WI38 (cell line): ENCODE data around the gene UBR1.
A peak's percentile ranks its signal among the peaks of the same experiment; 100 is the strongest.
"Not testable (repeated sequence)": the region's sequence is repeated elsewhere in the genome, so short reads cannot be mapped to it uniquely, and the experiment has no call there.

Experiments used
- H3K4me3 ChIP-seq: 2 replicates; pipeline ENCODE4 v1.5.1; 2011; ENCODE audit warnings: low read depth, mild to moderate bottlenecking, control low read depth, low read length
- TF ChIP-seq, protein P1 (sequence below): IDR thresholded peaks from 2 replicates; pipeline ENCODE4 v1.5.1; 2012; ENCODE audit warnings: low read depth, mild to moderate bottlenecking, control low read depth, low read length

Gene UBR1

DNA sequence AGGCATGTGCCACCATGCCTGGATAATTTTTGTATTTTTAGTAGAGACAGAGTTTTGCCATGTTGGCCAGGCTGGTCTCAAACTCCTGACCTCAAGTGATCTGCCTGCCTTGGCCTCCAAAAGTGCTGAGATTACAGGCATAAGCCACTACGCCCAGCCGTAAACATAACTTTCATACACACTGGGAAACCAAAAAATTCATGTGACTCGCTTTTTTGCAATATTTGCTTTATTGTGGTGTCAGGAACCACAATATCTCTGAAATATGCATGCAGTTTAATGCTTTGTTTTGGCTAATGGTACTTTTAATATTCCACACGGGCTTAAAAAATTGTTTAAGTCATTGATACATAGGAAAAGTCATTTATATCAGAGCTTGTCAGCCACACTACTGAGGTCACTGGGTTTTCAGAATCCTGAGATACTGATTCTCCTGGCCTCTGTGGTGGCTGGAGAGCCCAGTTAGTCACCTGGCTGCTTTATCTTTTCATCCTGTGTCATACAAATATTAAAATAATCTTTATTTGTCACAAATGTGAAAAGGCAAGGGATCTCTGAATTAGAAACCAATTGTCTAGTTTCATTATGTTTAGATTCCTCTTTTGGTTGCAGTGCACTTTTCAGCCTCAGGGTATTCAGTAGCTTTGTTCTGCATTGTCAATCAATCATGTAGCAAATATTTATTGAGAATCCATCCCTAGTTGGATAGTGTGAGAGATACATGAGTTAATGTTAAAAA lies 37.5 kb upstream of the UBR1 start:
- TF ChIP-seq, protein P1, sequence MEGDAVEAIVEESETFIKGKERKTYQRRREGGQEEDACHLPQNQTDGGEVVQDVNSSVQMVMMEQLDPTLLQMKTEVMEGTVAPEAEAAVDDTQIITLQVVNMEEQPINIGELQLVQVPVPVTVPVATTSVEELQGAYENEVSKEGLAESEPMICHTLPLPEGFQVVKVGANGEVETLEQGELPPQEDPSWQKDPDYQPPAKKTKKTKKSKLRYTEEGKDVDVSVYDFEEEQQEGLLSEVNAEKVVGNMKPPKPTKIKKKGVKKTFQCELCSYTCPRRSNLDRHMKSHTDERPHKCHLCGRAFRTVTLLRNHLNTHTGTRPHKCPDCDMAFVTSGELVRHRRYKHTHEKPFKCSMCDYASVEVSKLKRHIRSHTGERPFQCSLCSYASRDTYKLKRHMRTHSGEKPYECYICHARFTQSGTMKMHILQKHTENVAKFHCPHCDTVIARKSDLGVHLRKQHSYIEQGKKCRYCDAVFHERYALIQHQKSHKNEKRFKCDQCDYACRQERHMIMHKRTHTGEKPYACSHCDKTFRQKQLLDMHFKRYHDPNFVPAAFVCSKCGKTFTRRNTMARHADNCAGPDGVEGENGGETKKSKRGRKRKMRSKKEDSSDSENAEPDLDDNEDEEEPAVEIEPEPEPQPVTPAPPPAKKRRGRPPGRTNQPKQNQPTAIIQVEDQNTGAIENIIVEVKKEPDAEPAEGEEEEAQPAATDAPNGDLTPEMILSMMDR = no peak

GRCh38 chr15:43135351-43135750 lies 29.5 kb upstream of the UBR1 start:
- no peak overlapping the region for H3K4me3 ChIP-seq
- TF ChIP-seq, protein P1 = no peak

More for the DNA sequence above, 37.5 kb upstream of the UBR1 start:
- H3K4me3 ChIP-seq = no peak overlapping the region

- TF ChIP-seq, protein P1 = no peak
- H3K4me3 ChIP-seq = peak overlapping the region; percentile 76
Measured at GRCh38 chr15:43134157-43134635, 28.4 kb upstream of the UBR1 start.

- TF ChIP-seq, protein P1 = no peak
Measured at GRCh38 chr15:43133430-43134156, 27.8 kb upstream of the UBR1 start, which contains the start of gene TMEM62. TMEM62 (plus strand) TSS chr15:43133586; CDS start chr15:43133803, 217 bp downstream.

GRCh38 chr15:43132830-43133429 lies 27.1 kb upstream of the UBR1 start:
- peak overlapping the region; percentile 76 for H3K4me3 ChIP-seq
- TF ChIP-seq, protein P1 = no peak

More at GRCh38 chr15:43133430-43134156, 27.8 kb upstream of the UBR1 start, which contains the start of gene TMEM62:
- H3K4me3 ChIP-seq = peak within 1 kb of the TSS; percentile 76

- no peak overlapping the region for H3K4me3 ChIP-seq
- TF ChIP-seq, protein P1 = no peak
Measured at GRCh38 chr15:43128980-43129335, 23.1 kb upstream of the UBR1 start.

DNA sequence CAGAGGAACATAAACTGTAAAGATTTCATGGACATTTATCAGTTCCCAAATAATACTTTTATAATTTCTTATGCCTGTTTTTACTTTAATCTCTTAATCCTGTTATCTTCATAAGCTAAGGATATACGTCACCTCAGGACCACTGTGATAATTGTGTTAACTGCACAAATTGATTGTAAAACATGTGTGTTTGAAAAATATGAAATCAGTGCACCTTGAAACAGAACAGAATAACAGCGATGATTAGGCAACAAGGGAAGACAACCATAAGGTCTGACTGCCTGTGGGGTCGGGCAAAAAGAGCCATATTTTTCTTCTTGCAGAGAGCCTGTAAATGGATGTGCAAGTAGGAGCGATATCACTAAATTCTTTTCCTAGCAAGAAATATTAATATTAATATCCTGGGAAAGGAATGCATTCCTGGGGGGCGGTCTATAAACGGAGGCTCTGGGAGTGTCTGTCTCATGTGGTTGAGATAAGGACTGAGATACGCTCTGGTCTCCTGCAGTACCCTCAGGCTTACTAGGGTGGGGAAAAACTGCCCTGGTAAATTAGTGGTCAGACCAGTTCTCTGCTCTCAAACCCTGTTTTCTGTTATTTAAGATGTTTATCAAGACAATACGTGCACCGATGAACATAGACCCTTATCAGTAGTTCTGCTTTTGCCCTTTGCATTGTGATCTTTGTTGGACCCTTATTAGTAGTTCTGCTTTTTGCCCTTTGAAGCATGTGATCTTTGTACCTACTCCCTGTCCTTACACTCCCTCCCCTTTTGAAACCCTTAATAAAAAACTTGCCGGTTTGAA lies 22.5 kb upstream of the UBR1 start:
- H3K4me3 ChIP-seq = not testable (repeated sequence)
